ENCODE data around the gene C17orf75. TPM values are rescaled to one million over a fixed set of nuclear protein-coding genes. Genes with fewer than 3 reads are reported as not detected.

The C17orf75 gene
- total and polyA plus RNA-seq, 2 of the 4 experiments (the other 2 are of a cell fraction) = 11.5 to 16.1 TPM

DNA sequence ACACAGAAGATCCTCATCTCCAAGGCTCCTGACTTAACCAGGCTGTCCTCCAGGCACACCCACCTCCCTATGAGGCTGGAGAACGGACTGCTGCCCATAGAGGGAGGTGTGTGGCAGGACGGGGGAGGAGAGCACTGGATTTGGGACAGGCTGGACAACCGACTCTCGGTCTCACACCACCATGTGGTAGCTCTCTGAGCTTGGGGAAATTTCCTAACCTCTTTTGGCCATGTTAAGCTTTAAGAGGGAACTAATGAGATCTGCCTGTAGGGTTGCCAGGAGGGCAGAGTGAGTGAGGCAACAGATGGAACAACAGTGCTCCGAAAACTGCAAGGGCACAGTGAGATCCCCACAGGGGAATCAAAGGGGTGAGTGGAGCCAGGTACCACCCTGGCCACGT lies 43.7 kb downstream of the C17orf75 start:
- H2BK120ac ChIP-seq (ENCODE audit: low read depth, low read length) = no peak overlapping the region
- H4K20me1 ChIP-seq (ENCODE audit: insufficient read depth, low read length) = no peaks in the 10 kb centered on the region; the same call in 1 of the 2 replicates
- no peak overlapping the region for H4K5ac ChIP-seq (ENCODE audit: low read depth, low read length)
- DNase-seq (no peak), ATAC-seq (ENCODE audit: low read depth) (no peak)
- H3K9ac ChIP-seq (ENCODE audit: low read depth, low read length) = no peak overlapping the region
- H4K91ac ChIP-seq (ENCODE audit: insufficient read depth, low read depth, low read length) = no peak overlapping the region
- H2BK20ac ChIP-seq (ENCODE audit: low read depth, low read length) = no peak overlapping the region
- H3K9me1 ChIP-seq (ENCODE audit: insufficient read depth, low read length) = peaks cover 3% of the 10 kb centered on the region; the same call in 1 of the 2 replicates
- H2AK9ac ChIP-seq (replicated peaks; ENCODE audit: low read depth, low read length, poor library complexity) = no peak overlapping the region
- H3K4ac ChIP-seq (ENCODE audit: low read depth, low read length) = no peak overlapping the region
- no peaks in the 10 kb centered on the region for H3K9me3 ChIP-seq (ENCODE audit: control insufficient read depth, insufficient read depth, low read length)
- no TSS peak for BruUV-seq (replicated peaks)
- no peak overlapping the region for H2AK5ac ChIP-seq (ENCODE audit: low read depth, low read length)
- H2BK15ac ChIP-seq (ENCODE audit: low read depth, low read length) = no peak overlapping the region
- no peaks in the 10 kb centered on the region for H3K36me3 ChIP-seq (ENCODE audit: control insufficient read depth, insufficient read depth, low read length)
- dilution Hi-C loops (cut with HindIII; ENCODE audit: low sequenced_read_pairs, unreplicated experiment) = no loop called here
- H3K56ac ChIP-seq (ENCODE audit: extremely low read depth, insufficient read depth, low read length) = no peak overlapping the region
- H3K4me1 ChIP-seq (ENCODE audit: control insufficient read depth, insufficient read depth, low read length) = no peaks in the 10 kb centered on the region
- WGBS, 2 experiments (ENCODE audit: extremely low coverage in 2 of 2, insufficient read length in 1 of 2) = 100% methylated on average over 1 of the region's 6 CpGs; no CpG with 5 or more reads in 1 of the 2 experiments
- no peak overlapping the region for H3K4me3 ChIP-seq (ENCODE audit: insufficient read depth, low read depth, low read length)
- no peak overlapping the region for H3K23ac ChIP-seq (ENCODE audit: low read depth, low read length)
- H3K14ac ChIP-seq (replicated peaks; ENCODE audit: low read depth, low read length) = no peak overlapping the region
- peaks cover 32% of the 10 kb centered on the region for H3K27me3 ChIP-seq (ENCODE audit: control insufficient read depth, insufficient read depth, low read length)
- no peaks in the 10 kb centered on the region for H3K79me1 ChIP-seq (ENCODE audit: low read depth in 1 of 2, low read length in 2 of 2)
- H2AFZ ChIP-seq (replicated peaks; ENCODE audit: low read length, poor library complexity) = no peak overlapping the region
- intact Hi-C loops (cut with micrococcal nuclease) = no loop called here
- ChIA-PET POLR2A (ENCODE audit: unreplicated experiment) (no interaction called here), CTCF (interaction anchor here (0.9 kb wide), 1 partner anchor 13 kb away, joined by 3 read pairs; no protein-coding TSS in a partner anchor)
- no peak overlapping the region for H4K8ac ChIP-seq (ENCODE audit: low read depth in 2 of 2, low read length in 2 of 2)
- no peak overlapping the region for H3K4me2 ChIP-seq (ENCODE audit: low read depth, low read length)
- no peak overlapping the region for H3K27ac ChIP-seq (ENCODE audit: insufficient read depth, low read length)
- no peak overlapping the region for H2BK5ac ChIP-seq (ENCODE audit: low read depth, low read length, poor library complexity, severe bottlenecking)
- TF ChIP-seq CHD1 (IDR thresholded peaks at IDR 0.05; ENCODE audit: low read depth, low read length) (no peak), RCOR1 (IDR thresholded peaks at IDR 0.05; ENCODE audit: insufficient replicate concordance, low read length) (no peak), MXI1 (IDR thresholded peaks at IDR 0.05; ENCODE audit: borderline replicate concordance, low read depth, low read length) (no peak), RFX5 (IDR thresholded peaks at IDR 0.05; ENCODE audit: low read depth, low read length) (no peak), FOS (IDR thresholded peaks at IDR 0.05; ENCODE audit: low read depth, low read length) (no peak), MAFK (IDR thresholded peaks at IDR 0.05; ENCODE audit: low read depth, low read length) (no peak), CEBPB (IDR thresholded peaks at IDR 0.05; ENCODE audit: low read depth, low read length) (no peak), POLR2A (IDR thresholded peaks at IDR 0.05; ENCODE audit: low read depth, low read length) (no peak), NFE2L2 (IDR thresholded peaks at IDR 0.05; ENCODE audit: low read depth, low read length) (no peak), MAZ (IDR thresholded peaks at IDR 0.05; ENCODE audit: borderline replicate concordance, low read depth, low read length) (no peak)
- TF ChIP-seq, protein P1, sequence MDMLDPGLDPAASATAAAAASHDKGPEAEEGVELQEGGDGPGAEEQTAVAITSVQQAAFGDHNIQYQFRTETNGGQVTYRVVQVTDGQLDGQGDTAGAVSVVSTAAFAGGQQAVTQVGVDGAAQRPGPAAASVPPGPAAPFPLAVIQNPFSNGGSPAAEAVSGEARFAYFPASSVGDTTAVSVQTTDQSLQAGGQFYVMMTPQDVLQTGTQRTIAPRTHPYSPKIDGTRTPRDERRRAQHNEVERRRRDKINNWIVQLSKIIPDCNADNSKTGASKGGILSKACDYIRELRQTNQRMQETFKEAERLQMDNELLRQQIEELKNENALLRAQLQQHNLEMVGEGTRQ (IDR thresholded peaks at IDR 0.05; ENCODE audit: low read depth, low read length) = no peak
- TF ChIP-seq, protein P2, sequence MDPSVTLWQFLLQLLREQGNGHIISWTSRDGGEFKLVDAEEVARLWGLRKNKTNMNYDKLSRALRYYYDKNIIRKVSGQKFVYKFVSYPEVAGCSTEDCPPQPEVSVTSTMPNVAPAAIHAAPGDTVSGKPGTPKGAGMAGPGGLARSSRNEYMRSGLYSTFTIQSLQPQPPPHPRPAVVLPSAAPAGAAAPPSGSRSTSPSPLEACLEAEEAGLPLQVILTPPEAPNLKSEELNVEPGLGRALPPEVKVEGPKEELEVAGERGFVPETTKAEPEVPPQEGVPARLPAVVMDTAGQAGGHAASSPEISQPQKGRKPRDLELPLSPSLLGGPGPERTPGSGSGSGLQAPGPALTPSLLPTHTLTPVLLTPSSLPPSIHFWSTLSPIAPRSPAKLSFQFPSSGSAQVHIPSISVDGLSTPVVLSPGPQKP (IDR thresholded peaks at IDR 0.05; ENCODE audit: borderline replicate concordance, low read depth, low read length) = no peak
- TF ChIP-seq, protein P3, sequence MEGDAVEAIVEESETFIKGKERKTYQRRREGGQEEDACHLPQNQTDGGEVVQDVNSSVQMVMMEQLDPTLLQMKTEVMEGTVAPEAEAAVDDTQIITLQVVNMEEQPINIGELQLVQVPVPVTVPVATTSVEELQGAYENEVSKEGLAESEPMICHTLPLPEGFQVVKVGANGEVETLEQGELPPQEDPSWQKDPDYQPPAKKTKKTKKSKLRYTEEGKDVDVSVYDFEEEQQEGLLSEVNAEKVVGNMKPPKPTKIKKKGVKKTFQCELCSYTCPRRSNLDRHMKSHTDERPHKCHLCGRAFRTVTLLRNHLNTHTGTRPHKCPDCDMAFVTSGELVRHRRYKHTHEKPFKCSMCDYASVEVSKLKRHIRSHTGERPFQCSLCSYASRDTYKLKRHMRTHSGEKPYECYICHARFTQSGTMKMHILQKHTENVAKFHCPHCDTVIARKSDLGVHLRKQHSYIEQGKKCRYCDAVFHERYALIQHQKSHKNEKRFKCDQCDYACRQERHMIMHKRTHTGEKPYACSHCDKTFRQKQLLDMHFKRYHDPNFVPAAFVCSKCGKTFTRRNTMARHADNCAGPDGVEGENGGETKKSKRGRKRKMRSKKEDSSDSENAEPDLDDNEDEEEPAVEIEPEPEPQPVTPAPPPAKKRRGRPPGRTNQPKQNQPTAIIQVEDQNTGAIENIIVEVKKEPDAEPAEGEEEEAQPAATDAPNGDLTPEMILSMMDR (conservative IDR thresholded peaks at IDR 0.05; ENCODE audit: low read depth, low read length) = no peak
- in situ Hi-C loops (cut with MboI; ENCODE audit: low sequenced_read_pairs) = no loop called here
- no peak overlapping the region for H3K18ac ChIP-seq (ENCODE audit: low read depth, low read length)
